HepG2 (cell line): ENCODE data around the gene CPS1. TPM values are rescaled to one million over a fixed set of nuclear protein-coding genes. Genes with fewer than 3 reads are reported as not detected.

Experiments used
- polyA plus RNA-seq, 8 experiments: library from polyadenylated mRNA; depleted of rRNA in 3 of 8; stranded (reverse) in 7 of 8; unstranded in 1 of 8; fragments of >200 nt; fragmentation: Illumina TruSeq in 4 of 8; extraction: Trizol in 4 of 8; gene quantifications; 2 replicates each; pipeline versions ENCODE4 v1.2.1 to v1.2.3, GENCODE V29; 2011 to 2016; ENCODE audit warnings: low read depth in 4 of 8, missing spikeins in 1 of 8, mixed read lengths in 1 of 8; ENCODE audit not compliant: insufficient read depth in 1 of 8
- total RNA-seq, 5 experiments: library from RNA; depleted of rRNA; stranded (reverse); fragments of >200 nt; fragmentation: Illumina TruSeq; extraction: Trizol; gene quantifications; 2 replicates each; pipeline ENCODE4 v1.2.3, GENCODE V29; 2016; ENCODE audit warnings: low read depth in 1 of 5

Gene CPS1
- total and polyA plus RNA-seq, 2 of the 13 experiments (the other 11 are each of a cell fraction or from before 2014, with no cell fraction given): 24.4 to 51.7 TPM

Other genes with a start within 250 kb of the CPS1 start
- not detected in 2 replicates for gene MYL1, start 241.4 kb upstream of the CPS1 start, total RNA-seq (2016; rRNA removed; fragmentation: Illumina TruSeq; extraction: Trizol)
- not detected in 2 replicates for gene MYL1, start 241.4 kb upstream of the CPS1 start, polyA plus RNA-seq (2011; rRNA removed)
- gene LANCL1, start 79.8 kb upstream of the CPS1 start, total RNA-seq (2016; rRNA removed; fragmentation: Illumina TruSeq; extraction: Trizol): 67.7 and 111 TPM in 2 replicates
- 45.4 and 53.5 TPM in 2 replicates for gene LANCL1, start 79.8 kb upstream of the CPS1 start, polyA plus RNA-seq (2011; rRNA removed)